Osteocyte (in vitro differentiated cells): Measurements from ENCODE around the gene TNS4. TPM values are rescaled to one million over a fixed set of nuclear protein-coding genes. Genes with fewer than 3 reads are reported as not detected.

ENCODE experiments used
- DNase-seq: peaks from one replicate; pipeline ENCODE4 v3.0.0; 2021; ENCODE audit warnings: mixed read lengths; ENCODE audit not compliant: unreplicated experiment; ENCODE audit errors: extremely low spot score
- H3K27ac Mint-ChIP-seq: one replicate; pipeline ENCODE4 v1.8.0; 2021; ENCODE audit warnings: mild to moderate bottlenecking, mixed read lengths; ENCODE audit not compliant: unreplicated experiment
- H3K27me3 Mint-ChIP-seq: one replicate; pipeline ENCODE4 v1.8.0; 2021; ENCODE audit warnings: mixed read lengths; ENCODE audit not compliant: unreplicated experiment
- H3K36me3 Mint-ChIP-seq: one replicate; pipeline ENCODE4 v1.8.0; 2021; ENCODE audit warnings: mixed read lengths; ENCODE audit not compliant: unreplicated experiment
- H3K4me1 Mint-ChIP-seq: one replicate; pipeline ENCODE4 v1.8.0; 2021; ENCODE audit warnings: mixed read lengths; ENCODE audit not compliant: unreplicated experiment
- H3K4me3 Mint-ChIP-seq: one replicate; pipeline ENCODE4 v1.8.0; 2021; ENCODE audit warnings: mild to moderate bottlenecking, moderate library complexity, mixed read lengths; ENCODE audit not compliant: unreplicated experiment
- H3K9me3 Mint-ChIP-seq: one replicate; pipeline ENCODE4 v1.8.0; 2021; ENCODE audit warnings: mixed read lengths; ENCODE audit not compliant: unreplicated experiment
- total RNA-seq: library from RNA; stranded (reverse); gene quantifications from 2 replicates; pipeline ENCODE4 v1.2.1, GENCODE V29; 2021
- TF ChIP-seq, protein P1 (sequence below): fragments of 200-600 bp; sonication (generic); IDR thresholded peaks from 2 replicates; pipeline ENCODE4 v1.5.0; 2021; ENCODE audit warnings: antibody characterized with exemption, mild to moderate bottlenecking, moderate library complexity

The TNS4 gene
- total RNA-seq, 1 donor from 2014 or later: 0.73 TPM

DNA sequence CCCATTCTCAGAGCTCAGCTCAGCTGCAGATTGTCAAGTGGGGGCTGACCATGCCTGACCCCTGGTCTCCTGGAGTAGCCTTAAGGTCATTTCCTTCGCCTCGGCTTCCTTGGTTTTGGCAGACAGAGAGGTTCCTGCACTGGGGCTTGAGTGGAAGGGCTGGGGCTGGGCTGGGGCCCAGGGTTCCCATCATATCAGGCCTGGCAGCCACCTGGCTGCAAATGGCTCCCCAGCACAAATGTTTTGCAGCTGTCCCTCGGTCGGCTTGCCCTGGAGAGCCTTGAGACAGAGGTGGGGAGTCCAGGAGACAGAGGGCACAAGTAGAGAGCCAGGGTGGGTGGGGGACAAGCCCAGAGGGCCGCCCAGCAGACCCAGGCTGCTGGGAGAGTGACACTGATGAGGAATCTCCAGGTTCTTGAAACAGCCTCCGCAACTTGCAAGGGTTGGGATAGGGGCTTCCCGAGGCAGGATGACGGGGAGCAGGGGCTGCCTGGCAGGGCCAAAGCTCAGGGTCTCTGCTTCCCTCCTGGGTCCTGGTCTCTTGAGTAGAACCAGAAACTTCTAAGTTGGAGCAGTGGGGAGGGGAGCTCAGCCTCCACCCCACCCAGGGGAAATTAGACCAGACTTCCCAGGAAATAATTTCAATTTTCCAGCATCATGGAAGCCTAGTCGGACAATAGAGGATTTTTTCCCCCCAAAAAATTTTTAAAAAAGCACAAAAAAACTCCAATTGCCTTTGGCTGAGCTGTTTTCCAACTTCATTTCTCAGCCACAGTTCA lies 38.9 kb downstream of the TNS4 start:
- peak overlapping the region; percentile 84 for H3K27ac Mint-ChIP-seq
- H3K4me3 Mint-ChIP-seq: no peak overlapping the region
- TF ChIP-seq, protein P1, sequence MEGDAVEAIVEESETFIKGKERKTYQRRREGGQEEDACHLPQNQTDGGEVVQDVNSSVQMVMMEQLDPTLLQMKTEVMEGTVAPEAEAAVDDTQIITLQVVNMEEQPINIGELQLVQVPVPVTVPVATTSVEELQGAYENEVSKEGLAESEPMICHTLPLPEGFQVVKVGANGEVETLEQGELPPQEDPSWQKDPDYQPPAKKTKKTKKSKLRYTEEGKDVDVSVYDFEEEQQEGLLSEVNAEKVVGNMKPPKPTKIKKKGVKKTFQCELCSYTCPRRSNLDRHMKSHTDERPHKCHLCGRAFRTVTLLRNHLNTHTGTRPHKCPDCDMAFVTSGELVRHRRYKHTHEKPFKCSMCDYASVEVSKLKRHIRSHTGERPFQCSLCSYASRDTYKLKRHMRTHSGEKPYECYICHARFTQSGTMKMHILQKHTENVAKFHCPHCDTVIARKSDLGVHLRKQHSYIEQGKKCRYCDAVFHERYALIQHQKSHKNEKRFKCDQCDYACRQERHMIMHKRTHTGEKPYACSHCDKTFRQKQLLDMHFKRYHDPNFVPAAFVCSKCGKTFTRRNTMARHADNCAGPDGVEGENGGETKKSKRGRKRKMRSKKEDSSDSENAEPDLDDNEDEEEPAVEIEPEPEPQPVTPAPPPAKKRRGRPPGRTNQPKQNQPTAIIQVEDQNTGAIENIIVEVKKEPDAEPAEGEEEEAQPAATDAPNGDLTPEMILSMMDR: no peak
- H3K4me1 Mint-ChIP-seq: peaks cover 54% of the 10 kb centered on the region
- no peak for DNase-seq
- no peaks in the 10 kb centered on the region for H3K27me3 Mint-ChIP-seq
- no peaks in the 10 kb centered on the region for H3K9me3 Mint-ChIP-seq
- peaks cover 10% of the 10 kb centered on the region for H3K36me3 Mint-ChIP-seq

DNA sequence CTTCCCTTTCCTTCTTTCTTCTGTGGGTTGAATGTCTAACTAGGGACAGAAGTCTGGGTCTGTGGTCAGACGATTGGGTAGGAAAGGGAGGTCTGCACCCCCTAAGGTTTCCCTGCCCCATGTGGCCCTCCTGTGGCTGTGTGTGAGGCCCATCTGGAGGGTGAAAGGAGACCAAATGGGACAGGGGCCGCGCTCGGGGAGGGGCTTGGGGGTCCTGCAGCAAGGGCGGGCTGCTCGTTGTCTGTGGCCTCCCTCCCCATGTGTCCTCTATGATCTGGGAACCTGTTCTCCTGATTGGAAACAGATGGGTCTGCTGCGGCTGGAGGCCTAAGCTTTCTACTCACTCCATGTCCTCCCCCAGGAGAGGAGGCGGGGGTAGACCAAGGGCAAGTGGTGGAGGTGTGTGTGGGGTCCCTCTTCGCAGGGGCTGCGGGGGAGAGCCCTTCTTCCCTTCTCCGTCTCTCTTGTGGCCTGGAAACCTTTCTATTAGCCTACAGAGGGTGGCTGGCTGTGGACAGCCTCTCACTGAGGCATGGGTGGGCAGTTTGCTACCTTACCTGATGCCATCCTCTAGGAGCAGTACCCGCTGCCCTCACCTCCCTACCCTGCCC lies 39.6 kb downstream of the TNS4 start:
- peak overlapping the region; percentile 84 for H3K27ac Mint-ChIP-seq
- peaks cover 61% of the 10 kb centered on the region for H3K4me1 Mint-ChIP-seq

DNA sequence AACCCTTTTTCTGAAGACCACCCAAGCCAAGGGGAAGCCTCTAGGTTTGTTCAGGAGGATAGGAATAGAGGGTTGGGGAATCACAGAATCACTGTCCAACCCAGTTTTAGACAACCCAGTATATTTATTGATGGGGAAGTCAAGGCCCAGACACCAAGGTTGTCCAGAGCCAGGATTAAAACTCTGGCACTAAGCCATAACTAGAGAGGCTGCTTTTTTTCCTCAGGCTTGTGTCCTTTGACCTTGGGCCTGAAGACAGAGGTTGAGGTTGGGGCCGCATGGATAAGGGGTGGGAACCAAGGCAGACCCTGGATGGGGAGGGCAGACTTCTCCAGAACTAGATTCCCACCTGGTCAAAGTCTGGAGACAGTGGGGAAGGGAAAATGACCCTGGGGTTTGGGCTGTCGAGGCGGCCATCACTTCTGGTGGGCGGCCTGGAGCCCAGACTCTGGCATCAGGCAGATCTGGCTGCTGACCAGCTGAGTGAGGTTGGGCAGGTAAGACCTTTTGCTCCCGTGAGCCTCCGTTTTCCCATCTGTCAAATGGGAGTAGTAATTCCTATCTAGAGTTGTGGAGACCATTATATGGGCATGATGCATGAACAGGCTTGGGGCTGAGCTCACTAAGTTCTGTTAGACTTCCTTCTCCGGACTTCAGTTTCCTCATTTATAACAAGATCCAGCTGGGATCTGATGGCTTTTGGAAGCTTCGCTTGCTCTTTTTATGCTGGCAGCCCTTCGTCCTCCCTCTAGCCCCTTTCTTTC lies 40.3 kb downstream of the TNS4 start:
- Mint-ChIP-seq H3K4me1 (peaks cover 64% of the 10 kb centered on the region), H3K9me3 (no peaks in the 10 kb centered on the region), H3K4me3 (no peak overlapping the region), H3K27ac (peak overlapping the region; percentile 84), H3K27me3 (no peaks in the 10 kb centered on the region), H3K36me3 (peaks cover 19% of the 10 kb centered on the region)
- no peak for DNase-seq
- TF ChIP-seq, protein P1: no peak

More for the DNA sequence above, 39.6 kb downstream of the TNS4 start:
- Mint-ChIP-seq H3K9me3 (no peaks in the 10 kb centered on the region), H3K4me3 (no peak overlapping the region), H3K27me3 (no peaks in the 10 kb centered on the region), H3K36me3 (peaks cover 16% of the 10 kb centered on the region)
- no peak for DNase-seq
- TF ChIP-seq, protein P1: no peak

DNA sequence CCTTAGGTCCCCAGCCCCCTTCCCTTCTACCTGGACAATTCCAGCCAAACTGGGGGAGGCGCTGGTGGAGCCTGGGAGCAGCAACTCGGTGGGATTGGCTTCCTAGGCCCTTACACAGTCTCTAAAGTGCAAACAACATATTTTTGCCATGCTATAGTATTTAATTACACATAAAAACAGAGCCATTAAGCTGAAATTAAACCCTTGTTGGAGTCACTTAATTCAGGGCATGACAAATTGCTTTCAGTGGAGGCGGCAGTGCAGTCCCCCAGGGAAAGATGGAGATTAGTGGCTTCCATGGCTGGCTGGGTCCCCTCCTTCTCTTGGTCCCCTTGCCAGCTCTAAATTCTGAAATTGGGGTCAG lies 40.8 kb downstream of the TNS4 start:
- TF ChIP-seq, protein P1: no peak
- no peak overlapping the region for H3K4me3 Mint-ChIP-seq
- H3K27me3 Mint-ChIP-seq: no peaks in the 10 kb centered on the region
- DNase-seq: no peak
- peaks cover 25% of the 10 kb centered on the region for H3K36me3 Mint-ChIP-seq
- H3K9me3 Mint-ChIP-seq: no peaks in the 10 kb centered on the region
- H3K27ac Mint-ChIP-seq: peak overlapping the region; percentile 84
- H3K4me1 Mint-ChIP-seq: peaks cover 69% of the 10 kb centered on the region
